Stimulated activated CD8-positive, alpha-beta memory T cell treated with anti-CD3 and anti-CD28 coated beads, Interleukin-15, amount 100 ng/mL, for 1 hour (primary cell): ENCODE results near the gene DSCAM.
"Not testable (repeated sequence)": the region's sequence is repeated elsewhere in the genome, so short reads cannot be mapped to it uniquely, and the experiment has no call there.

Experiments used
- DNase-seq: peaks from one replicate; pipeline ENCODE4 v3.0.0-alpha.2; 2020; ENCODE audit warnings: low read depth

The DSCAM gene

DNA sequence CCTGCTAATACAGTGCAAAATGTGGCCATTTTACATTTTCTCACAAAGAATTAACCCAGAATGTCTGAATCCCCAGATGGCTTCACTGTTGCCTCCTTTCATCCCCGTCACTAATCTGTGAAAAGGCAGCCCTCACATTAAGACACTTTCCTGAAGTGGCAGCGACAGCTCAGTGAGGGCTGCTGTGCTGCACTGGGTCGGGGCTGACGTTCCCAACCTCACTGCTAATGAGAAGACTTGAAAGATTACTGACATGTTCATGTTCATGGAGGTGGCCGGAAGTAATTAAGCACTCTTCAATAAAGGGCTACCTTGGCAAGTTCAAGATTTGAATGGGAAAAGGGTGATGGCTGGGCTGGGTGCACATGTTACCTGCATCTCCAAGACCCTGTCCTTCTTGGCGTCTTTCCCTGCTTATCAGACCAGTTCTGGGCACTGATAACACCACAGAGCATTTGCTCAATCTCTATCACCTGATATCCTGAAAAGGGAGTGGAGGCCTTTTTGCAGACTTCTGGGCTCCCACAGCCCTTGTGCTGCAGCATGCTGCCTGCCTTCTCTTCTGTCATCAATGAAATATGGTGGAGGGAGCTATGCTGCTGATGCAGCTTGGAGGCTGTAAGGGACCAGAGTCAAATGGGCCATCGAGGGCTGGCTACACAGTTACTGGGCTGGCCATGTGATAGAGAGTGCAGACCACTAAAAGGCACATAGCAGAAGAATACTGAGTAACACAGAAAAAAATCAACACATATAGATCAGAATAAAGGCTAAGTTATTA is 596.3 kb downstream of the DSCAM start:
- no peak for DNase-seq

DNA sequence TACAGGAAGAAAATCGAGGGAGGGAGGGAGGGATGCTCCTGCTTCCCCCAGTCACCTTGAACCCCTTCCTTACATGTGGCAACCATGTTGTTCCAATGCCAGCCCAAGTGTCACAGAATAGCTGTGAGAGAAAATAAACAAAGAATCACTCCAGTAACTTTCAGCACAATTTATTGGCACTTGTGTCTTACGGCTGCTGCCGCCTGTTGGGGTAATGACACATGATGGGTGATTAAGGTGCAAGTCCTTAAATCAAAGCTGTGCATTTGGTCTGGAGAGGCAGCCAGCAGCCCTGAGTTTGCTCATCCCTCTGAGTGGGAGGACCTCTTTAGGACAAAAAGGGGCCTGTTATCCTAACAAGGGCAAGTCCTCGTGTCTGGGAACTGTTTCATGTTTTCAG is 602.0 kb downstream of the DSCAM start:
- no peak for DNase-seq

GRCh38 chr21:40243685-40244084 is 603.3 kb downstream of the DSCAM start:
- DNase-seq: no peak

DNA sequence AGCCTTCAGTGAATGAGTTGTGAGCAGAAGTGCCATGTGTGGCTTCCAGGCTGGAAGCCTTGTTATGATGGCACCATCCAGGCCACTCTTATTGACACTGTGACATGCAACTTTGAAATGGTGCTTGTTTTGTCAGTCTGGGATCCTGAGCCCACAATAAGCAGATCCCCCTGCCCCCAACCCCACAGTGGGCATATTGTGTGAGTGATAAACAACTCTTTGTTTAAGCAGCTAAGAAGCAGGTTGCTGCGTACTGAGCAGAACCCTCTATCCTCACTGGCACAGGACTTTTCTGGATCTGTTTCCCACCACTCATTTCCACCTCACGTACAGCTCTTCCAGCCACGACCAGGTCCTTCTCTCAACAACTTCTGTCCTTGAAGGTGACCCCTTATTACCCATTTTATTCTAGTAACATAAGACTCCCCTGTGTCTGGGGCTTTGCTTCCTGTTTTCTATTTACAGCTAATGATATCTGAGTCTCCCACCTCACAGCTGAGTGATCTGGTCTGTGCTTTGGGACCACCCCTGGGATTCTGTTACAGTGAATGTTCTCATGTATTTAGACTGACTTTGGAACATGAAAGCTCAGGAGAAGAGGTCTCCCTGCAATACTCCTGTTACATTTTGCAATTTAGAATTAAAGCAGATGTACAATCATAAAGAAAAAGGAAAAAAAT is 604.2 kb downstream of the DSCAM start:
- DNase-seq: no peak

GRCh38 chr21:40235528-40235927 is 611.4 kb downstream of the DSCAM start:
- DNase-seq: no peak

GRCh38 chr21:40231979-40232378 is 615.0 kb downstream of the DSCAM start:
- no peak for DNase-seq

GRCh38 chr21:40227096-40227495 is 619.9 kb downstream of the DSCAM start:
- DNase-seq: no peak

- DNase-seq: no peak
Measured at GRCh38 chr21:40215941-40216340, 631.0 kb downstream of the DSCAM start.

DNA sequence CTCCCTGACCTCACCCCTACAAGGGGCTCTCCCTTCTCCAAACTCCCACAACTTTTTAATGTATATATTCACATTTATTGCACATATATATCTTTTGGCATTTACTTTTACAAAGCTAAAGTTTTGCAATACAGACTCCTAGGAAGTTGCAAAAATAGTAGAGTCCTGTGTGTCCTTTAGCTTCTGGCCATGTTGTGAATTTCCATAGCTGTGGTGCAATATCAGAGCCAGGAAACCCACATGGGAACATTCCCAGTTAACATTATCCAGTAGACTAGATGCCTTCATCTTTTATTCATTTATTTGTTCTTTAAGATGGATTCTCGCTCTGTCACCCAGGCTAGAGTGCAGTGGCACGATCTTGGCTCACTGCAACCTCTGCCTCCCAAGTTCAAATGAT is 636.7 kb downstream of the DSCAM start:
- DNase-seq: no peak

GRCh38 chr21:40208948-40209345 is 638.0 kb downstream of the DSCAM start:
- no peak for DNase-seq

DNA sequence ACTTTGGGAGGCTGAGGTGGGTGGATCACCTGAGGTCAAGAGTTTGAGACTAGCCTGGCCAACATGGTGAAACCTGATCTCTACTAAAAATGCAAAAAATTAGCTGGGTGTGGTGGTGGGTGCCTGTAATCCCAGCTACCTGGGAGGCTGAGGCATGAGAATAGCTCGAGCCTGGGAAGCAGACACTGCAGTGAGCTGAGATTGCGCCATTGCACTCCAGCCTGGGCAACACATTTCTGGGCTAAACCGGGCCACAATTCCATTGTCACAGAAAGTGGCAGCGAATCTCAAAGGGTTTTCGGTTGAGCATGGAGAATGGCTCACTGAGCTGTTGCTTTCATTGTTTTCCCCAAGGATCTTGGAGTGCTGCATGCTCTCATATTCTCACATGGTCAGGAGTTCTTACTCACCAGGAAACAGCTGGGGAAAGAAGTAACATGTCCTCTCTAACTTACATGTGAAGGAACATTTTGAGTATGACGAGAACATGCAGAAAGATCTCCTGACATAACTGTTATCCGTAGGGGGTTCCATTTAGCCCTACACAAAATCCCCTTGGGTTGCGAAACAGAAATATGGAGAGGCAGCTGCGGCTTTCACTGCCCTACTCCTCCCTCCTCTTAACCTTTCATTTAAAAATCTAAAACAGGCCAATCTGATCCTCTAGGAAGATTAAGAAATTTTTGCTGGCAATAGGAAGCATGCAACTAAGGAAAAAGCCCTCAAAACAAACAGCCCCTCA is 638.6 kb downstream of the DSCAM start:
- no peak for DNase-seq

- DNase-seq: no peak
Measured at GRCh38 chr21:40200946-40201345, 646.0 kb downstream of the DSCAM start.

- no peak for DNase-seq
Measured at GRCh38 chr21:40200126-40200525, 646.8 kb downstream of the DSCAM start.

GRCh38 chr21:40194185-40194980 is 652.6 kb downstream of the DSCAM start:
- DNase-seq: no peak

- DNase-seq: no peak
Measured at GRCh38 chr21:40191616-40192015, 655.3 kb downstream of the DSCAM start.

DNA sequence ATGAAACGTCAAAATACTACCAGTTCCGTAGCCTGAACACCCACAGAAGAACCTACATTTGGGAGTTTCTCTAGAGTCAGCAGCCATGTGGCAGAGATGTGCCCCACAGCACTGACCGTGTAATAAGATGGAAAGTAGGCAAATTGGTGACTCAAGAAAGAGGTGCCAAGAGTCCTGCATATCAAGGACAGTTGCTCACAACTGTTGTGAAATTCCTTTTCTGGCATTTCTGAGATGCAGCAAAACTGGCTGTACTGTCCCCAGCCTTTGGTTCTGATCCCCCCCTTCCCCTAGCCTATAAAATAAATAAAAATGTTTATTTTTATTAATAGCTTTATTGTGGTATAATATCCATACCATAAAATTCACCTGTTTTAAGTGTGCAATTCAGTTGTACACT is 655.8 kb downstream of the DSCAM start:
- DNase-seq: no peak

- DNase-seq: no peak
Measured at GRCh38 chr21:40187946-40188654, 658.9 kb downstream of the DSCAM start.

GRCh38 chr21:40187244-40187643 is 659.7 kb downstream of the DSCAM start:
- DNase-seq: no peak

GRCh38 chr21:40186045-40186444 is 660.9 kb downstream of the DSCAM start:
- no peak for DNase-seq

GRCh38 chr21:40185208-40185607 is 661.8 kb downstream of the DSCAM start:
- DNase-seq: no peak

DNA sequence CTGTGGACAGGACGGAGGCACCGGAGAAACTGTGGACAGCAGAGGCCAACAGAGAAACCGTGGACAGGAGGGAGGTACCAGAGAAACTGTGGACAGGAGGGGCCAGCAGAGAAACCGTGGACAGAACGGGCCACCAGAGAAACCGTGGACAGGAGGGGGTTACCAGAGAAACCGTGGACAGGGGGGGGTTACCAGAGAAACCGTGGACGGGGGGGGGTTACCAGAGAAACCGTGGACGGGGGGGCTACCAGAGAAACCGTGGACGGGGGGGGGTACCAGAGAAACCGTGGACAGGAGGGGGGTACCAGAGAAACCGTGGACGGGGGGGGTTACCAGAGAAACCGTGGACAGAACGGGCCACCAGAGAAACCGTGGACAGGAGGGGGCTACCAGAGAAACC is 664.5 kb downstream of the DSCAM start:
- DNase-seq: not testable (repeated sequence)

GRCh38 chr21:40179166-40179565 is 667.8 kb downstream of the DSCAM start:
- no peak for DNase-seq
